WTC11 (cell line): ENCODE data around the gene CNTFR. TPM values are rescaled to one million over a fixed set of nuclear protein-coding genes. Genes with fewer than 3 reads are reported as not detected.

Source experiments
- ATAC-seq: fragments of 200-7000 bp; cut with Tn5 transposase; 2 replicates; pipeline ENCODE4 v1.10.0; 2021; ENCODE audit warnings: mild to moderate bottlenecking, moderate library complexity
- CTCF ChIA-PET: fragments of 300-600 bp; sonication (Branson Sonifier 250); formaldehyde crosslinking; loops from one replicate; lab custom pipeline; 2021; ENCODE audit warnings: antibody characterized with exemption; lab: Charles Lee
- POLR2A ChIA-PET: fragments of 350-600 bp; sonication (Branson Sonifier 250); formaldehyde crosslinking; loops from one replicate; lab custom pipeline; 2021; ENCODE audit warnings: antibody characterized with exemption; lab: Charles Lee
- DNase-seq: peaks from one replicate; pipeline ENCODE4 v3.0.0; 2021; ENCODE audit warnings: low spot score
- H3K27ac Mint-ChIP-seq: 2 replicates; pipeline ENCODE4 v1.8.0; 2021; ENCODE audit warnings: mixed read lengths
- H3K27me3 Mint-ChIP-seq: 2 replicates; pipeline ENCODE4 v1.8.0; 2021; ENCODE audit warnings: low read depth, mild to moderate bottlenecking, moderate library complexity, mixed read lengths
- H3K36me3 Mint-ChIP-seq: 2 replicates; pipeline ENCODE4 v1.8.0; 2021; ENCODE audit warnings: mixed read lengths
- H3K4me1 Mint-ChIP-seq: 2 replicates; pipeline ENCODE4 v1.8.0; 2022; ENCODE audit warnings: mixed read lengths
- H3K4me3 Mint-ChIP-seq: 2 replicates; pipeline ENCODE4 v1.8.0; 2021; ENCODE audit warnings: mild to moderate bottlenecking, moderate library complexity, mixed read lengths
- H3K9me3 Mint-ChIP-seq: 2 replicates; pipeline ENCODE4 v1.8.0; 2021; ENCODE audit warnings: mixed read lengths
- CBFB ChIP-seq: sonication (generic); formaldehyde crosslinking; IDR thresholded peaks from 2 replicates; pipeline ENCODE4 v1.8.1; 2022; ENCODE audit warnings: mild to moderate bottlenecking, low read depth, missing genetic modification reagents
- ESRRA ChIP-seq: sonication (generic); formaldehyde crosslinking; IDR thresholded peaks from 2 replicates; pipeline ENCODE4 v1.8.1; 2022; ENCODE audit warnings: mild to moderate bottlenecking, missing genetic modification reagents, borderline replicate concordance
- FOXJ3 ChIP-seq: sonication (generic); formaldehyde crosslinking; IDR thresholded peaks from 2 replicates; pipeline ENCODE4 v1.9.0; 2021; ENCODE audit warnings: missing genetic modification reagents, mild to moderate bottlenecking, borderline replicate concordance
- JAZF1 ChIP-seq: fragments of 250-450 bp; sonication (Bioruptor Pico); IDR thresholded peaks from 2 replicates; pipeline ENCODE4 v1.9.0; 2021; ENCODE audit warnings: moderate library complexity, mild to moderate bottlenecking, inconsistent platforms
- JUN ChIP-seq: sonication (generic); formaldehyde crosslinking; IDR thresholded peaks from 2 replicates; pipeline ENCODE4 v1.8.0; 2023; ENCODE audit warnings: mild to moderate bottlenecking, missing genetic modification reagents
- NR2C2 ChIP-seq: sonication (generic); formaldehyde crosslinking; IDR thresholded peaks from 2 replicates; pipeline ENCODE4 v1.8.0; 2022; ENCODE audit warnings: mild to moderate bottlenecking, missing genetic modification reagents
- OVOL2 ChIP-seq: fragments of 250-450 bp; sonication (Bioruptor Pico); IDR thresholded peaks from 2 replicates; pipeline ENCODE4 v1.9.0; 2021; ENCODE audit warnings: mild to moderate bottlenecking, borderline replicate concordance
- SMAD4 ChIP-seq: sonication (generic); formaldehyde crosslinking; IDR thresholded peaks from 2 replicates; pipeline ENCODE4 v1.8.0; 2022; ENCODE audit warnings: mild to moderate bottlenecking, missing genetic modification reagents
- SOX15 ChIP-seq: fragments of 250-450 bp; sonication (Bioruptor Pico); IDR thresholded peaks from 2 replicates; pipeline ENCODE4 v1.9.0; 2021; ENCODE audit warnings: mild to moderate bottlenecking
- TCF7 ChIP-seq: sonication (generic); formaldehyde crosslinking; IDR thresholded peaks from 2 replicates; pipeline ENCODE4 v1.8.0; 2022; ENCODE audit warnings: mild to moderate bottlenecking, low read depth, missing genetic modification reagents, moderate library complexity
- ZBTB21 ChIP-seq: sonication (generic); formaldehyde crosslinking; IDR thresholded peaks from 2 replicates; pipeline ENCODE4 v1.8.1; 2023; ENCODE audit warnings: mild to moderate bottlenecking, missing genetic modification reagents, borderline replicate concordance
- ZNF219 ChIP-seq: sonication (generic); formaldehyde crosslinking; IDR thresholded peaks from 2 replicates; pipeline ENCODE4 v1.8.0; 2023; ENCODE audit warnings: missing genetic modification reagents, mild to moderate bottlenecking, borderline replicate concordance
- ZNF317 ChIP-seq: sonication (generic); formaldehyde crosslinking; IDR thresholded peaks from 2 replicates; pipeline ENCODE4 v1.8.1; 2023; ENCODE audit warnings: low read depth, mild to moderate bottlenecking, moderate library complexity, missing genetic modification reagents, borderline replicate concordance
- ZNF423 ChIP-seq: fragments of 250-450 bp; sonication (Bioruptor Pico); IDR thresholded peaks from 2 replicates; pipeline ENCODE4 v2.1.2; 2022; ENCODE audit warnings: mild to moderate bottlenecking, moderate library complexity
- total RNA-seq: library from RNA; stranded (reverse); gene quantifications from 3 replicates; pipeline ENCODE4 v1.2.3, GENCODE V29; 2021
- TF ChIP-seq, protein P1 (sequence below): fragments of 250-450 bp; sonication (Bioruptor Pico); IDR thresholded peaks from 2 replicates; pipeline ENCODE4 v1.9.0; 2021; ENCODE audit warnings: mild to moderate bottlenecking, borderline replicate concordance
- TF ChIP-seq, protein P2 (sequence below): sonication (generic); formaldehyde crosslinking; IDR thresholded peaks from 2 replicates; pipeline ENCODE4 v1.8.1; 2022; ENCODE audit warnings: low read depth, missing genetic modification reagents, borderline replicate concordance

Gene CNTFR
- total RNA-seq, 1 experiment from 2014 or later: 18.0 TPM

DNA sequence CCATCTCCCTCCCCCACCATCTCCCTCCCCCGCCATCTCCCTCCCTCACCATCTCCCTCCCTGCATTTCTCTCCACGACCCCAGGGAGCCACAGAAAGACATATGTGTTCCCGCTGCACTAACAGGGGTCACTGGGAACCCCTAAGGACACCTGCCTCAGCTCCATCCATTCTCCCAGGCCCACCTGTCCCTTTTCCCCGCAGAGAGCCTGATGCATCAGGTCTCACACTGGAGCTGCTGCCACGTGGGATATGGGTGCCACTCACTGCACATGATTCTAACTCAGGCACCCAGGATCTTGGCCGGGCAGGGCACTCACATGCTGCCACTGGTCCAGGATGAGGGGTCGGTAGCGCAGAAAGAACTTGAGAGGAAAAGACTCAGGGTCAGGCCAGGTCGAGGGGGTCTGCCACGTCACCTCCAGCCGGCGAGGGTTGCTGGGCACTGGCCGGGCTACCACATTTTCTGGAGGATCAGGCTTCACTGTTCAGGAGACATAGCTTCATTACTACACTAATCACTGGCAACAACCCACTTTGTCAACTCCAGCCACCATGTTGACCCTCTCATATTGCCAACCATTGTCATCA, 33.5 kb downstream of the CNTFR start (continued):
- TF ChIP-seq CBFB (CRISPR knock-in tag): no peak
- no peak for TF ChIP-seq ZNF219 (CRISPR knock-in tag)
- no peak for TF ChIP-seq JUN
- no peak for TF ChIP-seq ZNF423 (CRISPR knock-in tag)
- TF ChIP-seq, protein P1, sequence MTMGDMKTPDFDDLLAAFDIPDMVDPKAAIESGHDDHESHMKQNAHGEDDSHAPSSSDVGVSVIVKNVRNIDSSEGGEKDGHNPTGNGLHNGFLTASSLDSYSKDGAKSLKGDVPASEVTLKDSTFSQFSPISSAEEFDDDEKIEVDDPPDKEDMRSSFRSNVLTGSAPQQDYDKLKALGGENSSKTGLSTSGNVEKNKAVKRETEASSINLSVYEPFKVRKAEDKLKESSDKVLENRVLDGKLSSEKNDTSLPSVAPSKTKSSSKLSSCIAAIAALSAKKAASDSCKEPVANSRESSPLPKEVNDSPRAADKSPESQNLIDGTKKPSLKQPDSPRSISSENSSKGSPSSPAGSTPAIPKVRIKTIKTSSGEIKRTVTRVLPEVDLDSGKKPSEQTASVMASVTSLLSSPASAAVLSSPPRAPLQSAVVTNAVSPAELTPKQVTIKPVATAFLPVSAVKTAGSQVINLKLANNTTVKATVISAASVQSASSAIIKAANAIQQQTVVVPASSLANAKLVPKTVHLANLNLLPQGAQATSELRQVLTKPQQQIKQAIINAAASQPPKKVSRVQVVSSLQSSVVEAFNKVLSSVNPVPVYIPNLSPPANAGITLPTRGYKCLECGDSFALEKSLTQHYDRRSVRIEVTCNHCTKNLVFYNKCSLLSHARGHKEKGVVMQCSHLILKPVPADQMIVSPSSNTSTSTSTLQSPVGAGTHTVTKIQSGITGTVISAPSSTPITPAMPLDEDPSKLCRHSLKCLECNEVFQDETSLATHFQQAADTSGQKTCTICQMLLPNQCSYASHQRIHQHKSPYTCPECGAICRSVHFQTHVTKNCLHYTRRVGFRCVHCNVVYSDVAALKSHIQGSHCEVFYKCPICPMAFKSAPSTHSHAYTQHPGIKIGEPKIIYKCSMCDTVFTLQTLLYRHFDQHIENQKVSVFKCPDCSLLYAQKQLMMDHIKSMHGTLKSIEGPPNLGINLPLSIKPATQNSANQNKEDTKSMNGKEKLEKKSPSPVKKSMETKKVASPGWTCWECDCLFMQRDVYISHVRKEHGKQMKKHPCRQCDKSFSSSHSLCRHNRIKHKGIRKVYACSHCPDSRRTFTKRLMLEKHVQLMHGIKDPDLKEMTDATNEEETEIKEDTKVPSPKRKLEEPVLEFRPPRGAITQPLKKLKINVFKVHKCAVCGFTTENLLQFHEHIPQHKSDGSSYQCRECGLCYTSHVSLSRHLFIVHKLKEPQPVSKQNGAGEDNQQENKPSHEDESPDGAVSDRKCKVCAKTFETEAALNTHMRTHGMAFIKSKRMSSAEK (CRISPR knock-in tag): no peak

GRCh38 chr9:34555500-34555899, 34.0 kb downstream of the CNTFR start:
- no peak for ATAC-seq
- no peaks in the 10 kb centered on the region for H3K9me3 Mint-ChIP-seq
- CTCF ChIA-PET: interaction anchor here (0.9 to 3.3 kb wide), 8 partner anchors 8 to 152 kb away, joined by 4 to 19 read pairs (median 6); no protein-coding TSS in a partner anchor
- H3K27ac Mint-ChIP-seq: no peak overlapping the region
- no peak overlapping the region for H3K4me3 Mint-ChIP-seq
- peaks cover 45% of the 10 kb centered on the region for H3K4me1 Mint-ChIP-seq
- POLR2A ChIA-PET: interaction anchor here (0.9 kb wide), 1 partner anchor 35 kb away, joined by 3 read pairs; no protein-coding TSS in a partner anchor
- TF ChIP-seq, protein P2, sequence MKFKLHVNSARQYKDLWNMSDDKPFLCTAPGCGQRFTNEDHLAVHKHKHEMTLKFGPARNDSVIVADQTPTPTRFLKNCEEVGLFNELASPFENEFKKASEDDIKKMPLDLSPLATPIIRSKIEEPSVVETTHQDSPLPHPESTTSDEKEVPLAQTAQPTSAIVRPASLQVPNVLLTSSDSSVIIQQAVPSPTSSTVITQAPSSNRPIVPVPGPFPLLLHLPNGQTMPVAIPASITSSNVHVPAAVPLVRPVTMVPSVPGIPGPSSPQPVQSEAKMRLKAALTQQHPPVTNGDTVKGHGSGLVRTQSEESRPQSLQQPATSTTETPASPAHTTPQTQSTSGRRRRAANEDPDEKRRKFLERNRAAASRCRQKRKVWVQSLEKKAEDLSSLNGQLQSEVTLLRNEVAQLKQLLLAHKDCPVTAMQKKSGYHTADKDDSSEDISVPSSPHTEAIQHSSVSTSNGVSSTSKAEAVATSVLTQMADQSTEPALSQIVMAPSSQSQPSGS: no peak
- TF ChIP-seq ZNF219 (CRISPR knock-in tag): no peak
- TF ChIP-seq SOX15 (CRISPR knock-in tag): no peak
- TF ChIP-seq ESRRA (CRISPR knock-in tag): no peak
- no peak for TF ChIP-seq OVOL2
- no peak for TF ChIP-seq JAZF1 (CRISPR knock-in tag)
- no peak for TF ChIP-seq ZBTB21 (CRISPR knock-in tag)
- TF ChIP-seq FOXJ3 (CRISPR knock-in tag): no peak
- TF ChIP-seq NR2C2 (CRISPR knock-in tag): no peak
- DNase-seq: no peak
- no peaks in the 10 kb centered on the region for H3K36me3 Mint-ChIP-seq
- peaks cover 3% of the 10 kb centered on the region; the same call in 1 of the 2 replicates for H3K27me3 Mint-ChIP-seq

GRCh38 chr9:34555002-34555348, 34.5 kb downstream of the CNTFR start:
- ChIA-PET CTCF (interaction anchor here (0.9 to 3.3 kb wide), 9 partner anchors 9 to 151 kb away, joined by 3 to 19 read pairs (median 6); no protein-coding TSS in a partner anchor), POLR2A (interaction anchor here (0.9 kb wide), 1 partner anchor 36 kb away, joined by 3 read pairs; no protein-coding TSS in a partner anchor)
- Mint-ChIP-seq H3K27ac (no peak overlapping the region; the same call in 1 of the 2 replicates), H3K27me3 (peaks cover 3% of the 10 kb centered on the region; the same call in 1 of the 2 replicates), H3K4me3 (no peak overlapping the region), H3K4me1 (peaks cover 40% of the 10 kb centered on the region), H3K36me3 (no peaks in the 10 kb centered on the region), H3K9me3 (no peaks in the 10 kb centered on the region)
- no peak for DNase-seq
- TF ChIP-seq ZNF317 (CRISPR knock-in tag) (no peak), SMAD4 (CRISPR knock-in tag) (no peak), TCF7 (CRISPR knock-in tag) (no peak)
- no peak for ATAC-seq
